Caco-2 (cell line): ENCODE measurements around the gene GALNT8. TPM values are rescaled to one million over a fixed set of nuclear protein-coding genes. Genes with fewer than 3 reads are reported as not detected.

Experiments used
- BruUV-seq: library from RNA; stranded (reverse); fragments of 400-500 nt; replicated peaks from 2 replicates; lab custom pipeline; 2021; lab: Mats Ljungman, UMichigan
- CTCF ChIA-PET: fragments of 300-600 bp; sonication (Branson Sonifier 250); formaldehyde crosslinking; loops from one replicate; lab custom pipeline; 2022; ENCODE audit warnings: antibody characterized with exemption; lab: Charles Lee
- POLR2A ChIA-PET: fragments of 300-600 bp; sonication (Branson Sonifier 250); formaldehyde crosslinking; loops from one replicate; lab custom pipeline; 2022; ENCODE audit warnings: antibody characterized with exemption; lab: Charles Lee
- DNase-seq, 2 experiments: peaks; one replicate each; pipeline versions ENCODE4 v3.0.0 to v3.0.0-alpha.2; 2020 to 2022
- H3K27me3 ChIP-seq: replicated peaks from 2 replicates; pipeline ENCODE4 v1.6.0; 2011; ENCODE audit warnings: low read length; ENCODE audit not compliant: control insufficient read depth, insufficient read depth
- H3K36me3 ChIP-seq: 2 replicates; pipeline ENCODE4 v1.5.1; 2011; ENCODE audit warnings: low read length; ENCODE audit not compliant: control insufficient read depth, insufficient read depth
- H3K4me1 ChIP-seq: fragments of 250-450 bp; sonication (Bioruptor Pico); 2 replicates; pipeline ENCODE4 v1.5.1; 2020; ENCODE audit warnings: mild to moderate bottlenecking
- H3K4me3 ChIP-seq: 2 replicates; pipeline ENCODE4 v1.5.1; 2011; ENCODE audit warnings: low read depth, mild to moderate bottlenecking, control low read depth, low read length
- H3K9me3 ChIP-seq: fragments of 250-450 bp; sonication (Bioruptor Pico); 2 replicates; pipeline ENCODE4 v1.5.1; 2020; ENCODE audit warnings: mild to moderate bottlenecking, moderate library complexity
- H3K27ac Mint-ChIP-seq: one replicate; pipeline ENCODE4 v1.8.0; 2022; ENCODE audit warnings: mixed read lengths; ENCODE audit not compliant: unreplicated experiment
- H3K27me3 Mint-ChIP-seq: one replicate; pipeline ENCODE4 v1.8.0; 2022; ENCODE audit warnings: mixed read lengths; ENCODE audit not compliant: insufficient read depth, unreplicated experiment
- H3K36me3 Mint-ChIP-seq: one replicate; pipeline ENCODE4 v1.8.0; 2022; ENCODE audit warnings: mild to moderate bottlenecking, mixed read lengths; ENCODE audit not compliant: insufficient read depth, unreplicated experiment
- H3K4me1 Mint-ChIP-seq: one replicate; pipeline ENCODE4 v1.8.0; 2022; ENCODE audit warnings: low read depth, mixed read lengths; ENCODE audit not compliant: unreplicated experiment
- H3K4me3 Mint-ChIP-seq: one replicate; pipeline ENCODE4 v1.8.0; 2022; ENCODE audit warnings: mild to moderate bottlenecking, moderate library complexity, mixed read lengths; ENCODE audit not compliant: unreplicated experiment
- H3K9me3 Mint-ChIP-seq: one replicate; pipeline ENCODE4 v1.8.0; 2022; ENCODE audit warnings: mixed read lengths; ENCODE audit not compliant: unreplicated experiment
- CTCF ChIP-seq, 2 experiments: fragments of 200-600 bp in 1 of 2; IDR thresholded peaks; 1 replicate in 1 of 2; 2 replicates in 1 of 2; pipeline versions ENCODE4 v1.5.1 to v1.8.0; 2011 to 2022; ENCODE audit warnings: antibody characterized with exemption in 1 of 2, control low read depth in 1 of 2, inconsistent platforms in 1 of 2, low read depth in 1 of 2, low read length in 1 of 2, mild to moderate bottlenecking in 1 of 2, moderate library complexity in 1 of 2; ENCODE audit not compliant: insufficient read depth in 1 of 2, severe bottlenecking in 1 of 2, unreplicated experiment in 1 of 2
- intact Hi-C: fragments of 100-400 bp; cut with micrococcal nuclease; formaldehyde crosslinking; loops from one replicate; pipeline ENCODE4 v1.10.0; 2022; ENCODE audit not compliant: unreplicated experiment
- total RNA-seq: library from RNA; stranded (reverse); gene quantifications from 2 replicates; pipeline ENCODE4 v1.2.3, GENCODE V29; 2022

GALNT8 gene
- total RNA-seq, 1 experiment from 2014 or later: not detected

DNA sequence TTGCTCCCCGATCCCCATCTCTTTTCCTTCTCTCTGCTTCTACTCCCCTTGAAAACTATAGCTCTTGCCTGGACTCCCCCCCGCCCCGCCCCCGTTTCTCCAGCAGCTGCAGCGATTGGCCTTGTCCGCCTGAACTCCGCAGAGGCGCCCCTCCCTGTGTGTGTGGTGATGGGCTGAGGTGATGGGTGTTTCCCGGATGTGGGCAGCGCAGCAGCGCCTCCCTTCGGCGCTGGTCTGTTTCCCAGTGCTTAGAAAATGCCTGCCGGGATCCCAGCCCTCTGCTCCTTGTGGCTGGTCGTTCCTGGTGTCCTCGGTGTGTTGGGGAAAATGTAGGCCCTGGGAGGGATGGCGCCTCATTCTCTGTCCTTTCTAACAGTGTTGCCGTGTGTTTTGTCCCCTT is 43.3 kb downstream of the GALNT8 start:
- Mint-ChIP-seq H3K27me3 (peaks cover 22% of the 10 kb centered on the region), H3K36me3 (no peaks in the 10 kb centered on the region), H3K27ac (no peak overlapping the region), H3K9me3 (no peaks in the 10 kb centered on the region), H3K4me1 (no peaks in the 10 kb centered on the region), H3K4me3 (no peak overlapping the region)
- intact Hi-C loops: no loop called here
- no peak overlapping the region for H3K4me3 ChIP-seq
- TF ChIP-seq CTCF (IDR thresholded peaks at IDR 0.05; ENCODE audit: insufficient read depth in 1 of 2, low read depth in 1 of 2, low read length in 1 of 2, severe bottlenecking in 1 of 2, unreplicated experiment in 1 of 2): no peak
- CTCF ChIA-PET: no interaction called here
- no peaks in the 10 kb centered on the region for H3K4me1 ChIP-seq
- no peaks in the 10 kb centered on the region for H3K9me3 ChIP-seq
- no peaks in the 10 kb centered on the region for H3K27me3 ChIP-seq
- POLR2A ChIA-PET: no interaction called here
- no TSS peak for BruUV-seq
- no peak for DNase-seq
- H3K36me3 ChIP-seq: no peaks in the 10 kb centered on the region

DNA sequence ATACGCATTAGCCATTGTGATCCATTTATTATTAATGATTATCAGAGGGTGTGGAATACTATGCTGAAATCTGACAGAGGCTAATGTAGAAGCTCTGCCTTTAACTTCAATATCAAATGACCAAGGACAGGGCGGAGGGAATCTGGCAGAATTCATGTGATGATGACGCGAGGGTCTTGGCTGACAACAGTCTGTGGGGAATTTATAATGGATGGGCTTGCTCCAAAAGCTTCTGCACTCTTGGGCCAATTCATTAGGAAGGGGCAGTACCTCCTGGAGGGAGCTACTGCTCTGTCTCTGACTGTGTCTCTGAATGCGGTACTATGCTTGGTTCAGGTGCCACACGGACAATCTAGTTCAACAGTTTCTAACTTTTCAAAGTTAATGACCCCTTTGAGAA is 46.2 kb downstream of the GALNT8 start:
- H3K36me3 Mint-ChIP-seq: no peaks in the 10 kb centered on the region
- no peaks in the 10 kb centered on the region for H3K9me3 Mint-ChIP-seq
- no peak for DNase-seq
- POLR2A ChIA-PET: no interaction called here
- no peaks in the 10 kb centered on the region for H3K4me1 Mint-ChIP-seq
- H3K27ac Mint-ChIP-seq: no peak overlapping the region
- TF ChIP-seq CTCF (IDR thresholded peaks at IDR 0.05; ENCODE audit: insufficient read depth in 1 of 2, low read depth in 1 of 2, low read length in 1 of 2, severe bottlenecking in 1 of 2, unreplicated experiment in 1 of 2): no peak
- no peaks in the 10 kb centered on the region for H3K4me1 ChIP-seq
- intact Hi-C loops: no loop called here
- no peaks in the 10 kb centered on the region for H3K36me3 ChIP-seq
- H3K27me3 ChIP-seq: no peaks in the 10 kb centered on the region; the same call in 1 of the 2 replicates
- no peak overlapping the region for H3K4me3 Mint-ChIP-seq
- H3K9me3 ChIP-seq: no peaks in the 10 kb centered on the region
- CTCF ChIA-PET: no interaction called here
- BruUV-seq: no TSS peak
- peaks cover 29% of the 10 kb centered on the region for H3K27me3 Mint-ChIP-seq
- no peak overlapping the region for H3K4me3 ChIP-seq

DNA sequence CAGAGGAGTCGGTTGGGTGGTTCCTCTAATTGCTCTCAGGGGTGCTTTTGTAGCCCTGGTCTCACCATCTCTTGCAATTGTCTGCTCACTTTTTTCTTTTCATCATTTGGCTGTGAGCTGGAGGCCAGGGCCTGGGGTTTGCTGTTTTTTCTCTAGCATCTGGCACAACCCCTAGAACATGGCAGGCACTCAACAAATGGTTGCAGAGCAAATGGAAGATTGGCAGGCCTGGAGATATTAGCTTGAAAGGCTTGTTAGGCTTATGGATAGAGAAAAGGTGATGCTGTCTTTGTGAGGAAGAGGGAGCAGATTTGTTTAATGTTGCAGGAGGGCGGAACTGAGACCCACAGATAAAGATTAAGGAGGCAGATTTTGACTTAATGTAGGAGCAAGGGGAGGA is 47.0 kb downstream of the GALNT8 start:
- CTCF ChIA-PET: interaction anchor here (0.6 kb wide), 1 partner anchor 307 kb away, joined by 4 read pairs; no protein-coding TSS in a partner anchor
- no peaks in the 10 kb centered on the region for H3K4me1 ChIP-seq
- Mint-ChIP-seq H3K9me3 (no peaks in the 10 kb centered on the region), H3K27ac (no peak overlapping the region), H3K4me3 (no peak overlapping the region), H3K27me3 (peaks cover 31% of the 10 kb centered on the region), H3K4me1 (no peaks in the 10 kb centered on the region), H3K36me3 (no peaks in the 10 kb centered on the region)
- BruUV-seq: no TSS peak
- POLR2A ChIA-PET: no interaction called here
- no peak for DNase-seq
- TF ChIP-seq CTCF (IDR thresholded peaks at IDR 0.05; ENCODE audit: insufficient read depth in 1 of 2, low read depth in 1 of 2, low read length in 1 of 2, severe bottlenecking in 1 of 2, unreplicated experiment in 1 of 2): no peak
- no peaks in the 10 kb centered on the region; the same call in 1 of the 2 replicates for H3K27me3 ChIP-seq
- intact Hi-C loops: no loop called here
- H3K9me3 ChIP-seq: no peaks in the 10 kb centered on the region
- no peaks in the 10 kb centered on the region for H3K36me3 ChIP-seq
- no peak overlapping the region for H3K4me3 ChIP-seq
